Body of pancreas (tissue), 4 donors: ENCODE measurements around the gene CCL26.

Experiments
- POLR2A ChIP-seq, 3 donors: fragments of 450-650 bp; IDR thresholded peaks; one replicate each; pipeline ENCODE4 v1.6.1; 2016; ENCODE audit warnings: antibody characterized with exemption in 3 of 3, mild to moderate bottlenecking in 2 of 3
- TF ChIP-seq, protein P1 (sequence below), 7 experiments: fragments of 450-650 bp in 4 of 7; fragments of 200-600 bp in 3 of 7; sonication (generic) in 3 of 7; IDR thresholded peaks; one replicate each; pipeline ENCODE4 v1.5.1; 2016 to 2019; ENCODE audit warnings: antibody characterized with exemption in 7 of 7

DNA sequence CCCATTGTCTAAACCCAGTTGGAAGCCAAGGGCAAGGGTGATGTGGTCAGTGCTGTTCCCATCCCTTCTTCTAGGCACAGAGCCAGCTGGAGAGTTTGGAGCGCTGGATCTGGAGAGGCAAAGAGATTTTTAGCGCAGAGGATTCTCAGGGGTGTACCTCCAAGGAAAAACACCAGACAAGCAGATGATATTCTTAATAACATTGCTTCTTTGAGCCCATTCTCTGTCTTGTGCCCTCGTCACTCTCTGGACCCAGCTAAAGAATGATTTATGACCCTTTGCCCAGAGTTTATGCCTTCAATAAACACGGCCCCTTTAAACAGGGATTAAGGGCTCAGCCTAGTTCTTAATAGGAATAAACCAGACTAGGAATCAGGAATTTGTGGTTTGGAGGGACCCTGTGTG, 28.6 kb downstream of the CCL26 start:
- TF ChIP-seq, protein P1, sequence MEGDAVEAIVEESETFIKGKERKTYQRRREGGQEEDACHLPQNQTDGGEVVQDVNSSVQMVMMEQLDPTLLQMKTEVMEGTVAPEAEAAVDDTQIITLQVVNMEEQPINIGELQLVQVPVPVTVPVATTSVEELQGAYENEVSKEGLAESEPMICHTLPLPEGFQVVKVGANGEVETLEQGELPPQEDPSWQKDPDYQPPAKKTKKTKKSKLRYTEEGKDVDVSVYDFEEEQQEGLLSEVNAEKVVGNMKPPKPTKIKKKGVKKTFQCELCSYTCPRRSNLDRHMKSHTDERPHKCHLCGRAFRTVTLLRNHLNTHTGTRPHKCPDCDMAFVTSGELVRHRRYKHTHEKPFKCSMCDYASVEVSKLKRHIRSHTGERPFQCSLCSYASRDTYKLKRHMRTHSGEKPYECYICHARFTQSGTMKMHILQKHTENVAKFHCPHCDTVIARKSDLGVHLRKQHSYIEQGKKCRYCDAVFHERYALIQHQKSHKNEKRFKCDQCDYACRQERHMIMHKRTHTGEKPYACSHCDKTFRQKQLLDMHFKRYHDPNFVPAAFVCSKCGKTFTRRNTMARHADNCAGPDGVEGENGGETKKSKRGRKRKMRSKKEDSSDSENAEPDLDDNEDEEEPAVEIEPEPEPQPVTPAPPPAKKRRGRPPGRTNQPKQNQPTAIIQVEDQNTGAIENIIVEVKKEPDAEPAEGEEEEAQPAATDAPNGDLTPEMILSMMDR (IDR thresholded peaks at IDR 0.05): no peak
- no peak for TF ChIP-seq POLR2A (IDR thresholded peaks at IDR 0.05)
